ENCODE results near the gene MS4A18.

Gene MS4A18

DNA sequence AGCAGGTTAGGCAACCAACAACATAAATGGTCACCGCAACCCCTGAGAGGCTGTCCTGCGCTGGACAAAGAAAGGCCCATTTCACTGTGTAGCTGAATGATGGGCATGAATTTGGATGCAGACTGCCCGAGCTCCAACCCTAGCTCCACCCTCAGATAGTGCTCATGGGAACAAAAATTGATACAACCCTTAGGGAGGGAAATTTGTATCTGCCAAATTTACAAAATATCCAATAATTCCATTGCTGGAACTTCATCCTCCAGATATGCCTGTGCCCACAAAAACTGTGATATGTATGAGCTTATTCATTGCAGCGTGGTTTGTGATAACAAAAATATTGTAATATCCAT lies 23.1 kb upstream of the MS4A18 start:
- no peak overlapping the region for H3K27ac ChIP-seq
- H3K27me3 ChIP-seq (ENCODE audit: insufficient read depth, low read depth), result no peaks in the 10 kb centered on the region
- no peak overlapping the region for H3K9ac ChIP-seq
- TF ChIP-seq, protein P1, sequence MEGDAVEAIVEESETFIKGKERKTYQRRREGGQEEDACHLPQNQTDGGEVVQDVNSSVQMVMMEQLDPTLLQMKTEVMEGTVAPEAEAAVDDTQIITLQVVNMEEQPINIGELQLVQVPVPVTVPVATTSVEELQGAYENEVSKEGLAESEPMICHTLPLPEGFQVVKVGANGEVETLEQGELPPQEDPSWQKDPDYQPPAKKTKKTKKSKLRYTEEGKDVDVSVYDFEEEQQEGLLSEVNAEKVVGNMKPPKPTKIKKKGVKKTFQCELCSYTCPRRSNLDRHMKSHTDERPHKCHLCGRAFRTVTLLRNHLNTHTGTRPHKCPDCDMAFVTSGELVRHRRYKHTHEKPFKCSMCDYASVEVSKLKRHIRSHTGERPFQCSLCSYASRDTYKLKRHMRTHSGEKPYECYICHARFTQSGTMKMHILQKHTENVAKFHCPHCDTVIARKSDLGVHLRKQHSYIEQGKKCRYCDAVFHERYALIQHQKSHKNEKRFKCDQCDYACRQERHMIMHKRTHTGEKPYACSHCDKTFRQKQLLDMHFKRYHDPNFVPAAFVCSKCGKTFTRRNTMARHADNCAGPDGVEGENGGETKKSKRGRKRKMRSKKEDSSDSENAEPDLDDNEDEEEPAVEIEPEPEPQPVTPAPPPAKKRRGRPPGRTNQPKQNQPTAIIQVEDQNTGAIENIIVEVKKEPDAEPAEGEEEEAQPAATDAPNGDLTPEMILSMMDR (conservative IDR thresholded peaks at IDR 0.05; ENCODE audit: low read depth, low read length), result peak; percentile 24
- H3K36me3 ChIP-seq (ENCODE audit: insufficient read depth), result no peaks in the 10 kb centered on the region
- no peaks in the 10 kb centered on the region for H4K20me1 ChIP-seq (ENCODE audit: insufficient read depth)
- no peaks in the 10 kb centered on the region for H3K79me2 ChIP-seq (ENCODE audit: insufficient read depth, low read depth)
- H3K4me3 ChIP-seq (IDR thresholded peaks at IDR 0.05; ENCODE audit: insufficient read depth, low read depth, low read length), result no peak overlapping the region
- H2AFZ ChIP-seq (ENCODE audit: low read depth), result no peak overlapping the region
- peaks cover 5% of the 10 kb centered on the region for H3K4me1 ChIP-seq (ENCODE audit: low read depth, poor library complexity, severe bottlenecking)
- no peak overlapping the region for H3K4me2 ChIP-seq

GRCh38 chr11:60703374-60703773 lies 21.1 kb upstream of the MS4A18 start:
- Histone ChIP-seq H3K4me1 (ENCODE audit: low read depth, poor library complexity, severe bottlenecking) (peaks cover 5% of the 10 kb centered on the region), H3K9ac (no peak overlapping the region), H2AFZ (ENCODE audit: low read depth) (no peak overlapping the region), H3K27ac (no peak overlapping the region), H3K79me2 (ENCODE audit: insufficient read depth, low read depth) (no peaks in the 10 kb centered on the region), H4K20me1 (ENCODE audit: insufficient read depth) (no peaks in the 10 kb centered on the region), H3K4me3 (IDR thresholded peaks at IDR 0.05; ENCODE audit: insufficient read depth, low read depth, low read length) (no peak overlapping the region), H3K27me3 (ENCODE audit: insufficient read depth, low read depth) (no peaks in the 10 kb centered on the region), H3K4me2 (no peak overlapping the region), H3K36me3 (ENCODE audit: insufficient read depth) (no peaks in the 10 kb centered on the region)
- TF ChIP-seq, protein P1 (conservative IDR thresholded peaks at IDR 0.05; ENCODE audit: low read depth, low read length), result no peak

DNA sequence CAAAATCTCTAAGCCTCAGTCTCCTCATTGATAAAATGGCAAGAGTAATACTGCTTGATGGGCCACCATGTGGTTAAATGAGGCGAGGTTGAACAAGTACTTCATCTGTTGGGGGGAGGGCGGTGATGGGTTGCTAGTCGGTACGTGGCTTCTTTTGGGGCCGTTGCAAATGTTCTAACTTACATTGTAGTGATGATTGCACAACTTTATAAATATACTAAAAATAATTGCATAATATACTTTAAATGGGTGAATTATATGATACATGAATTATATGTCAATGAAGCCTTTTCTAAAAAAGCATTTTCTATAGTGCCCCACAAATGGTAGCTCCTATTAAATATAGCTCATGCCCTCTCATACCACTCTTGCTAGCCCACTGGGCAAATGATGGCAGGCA lies 18.6 kb upstream of the MS4A18 start:
- H3K4me2 ChIP-seq, result no peak overlapping the region
- no peaks in the 10 kb centered on the region for H3K36me3 ChIP-seq (ENCODE audit: insufficient read depth)
- H3K9ac ChIP-seq, result no peak overlapping the region
- H3K27me3 ChIP-seq (ENCODE audit: insufficient read depth, low read depth), result no peaks in the 10 kb centered on the region
- no peak overlapping the region for H2AFZ ChIP-seq (ENCODE audit: low read depth)
- H4K20me1 ChIP-seq (ENCODE audit: insufficient read depth), result no peaks in the 10 kb centered on the region
- no peak overlapping the region for H3K27ac ChIP-seq
- H3K79me2 ChIP-seq (ENCODE audit: insufficient read depth, low read depth), result no peaks in the 10 kb centered on the region
- TF ChIP-seq, protein P1 (conservative IDR thresholded peaks at IDR 0.05; ENCODE audit: low read depth, low read length), result no peak
- H3K4me1 ChIP-seq (ENCODE audit: low read depth, poor library complexity, severe bottlenecking), result no peaks in the 10 kb centered on the region
- H3K4me3 ChIP-seq (IDR thresholded peaks at IDR 0.05; ENCODE audit: insufficient read depth, low read depth, low read length), result no peak overlapping the region

GRCh38 chr11:60706931-60707330 lies 17.6 kb upstream of the MS4A18 start:
- TF ChIP-seq, protein P1 (conservative IDR thresholded peaks at IDR 0.05; ENCODE audit: low read depth, low read length), result no peak
- H3K4me3 ChIP-seq (IDR thresholded peaks at IDR 0.05; ENCODE audit: insufficient read depth, low read depth, low read length), result no peak overlapping the region
- no peak overlapping the region for H2AFZ ChIP-seq (ENCODE audit: low read depth)
- no peaks in the 10 kb centered on the region for H3K36me3 ChIP-seq (ENCODE audit: insufficient read depth)
- no peaks in the 10 kb centered on the region for H4K20me1 ChIP-seq (ENCODE audit: insufficient read depth)
- no peaks in the 10 kb centered on the region for H3K79me2 ChIP-seq (ENCODE audit: insufficient read depth, low read depth)
- H3K4me2 ChIP-seq, result no peak overlapping the region
- H3K9ac ChIP-seq, result no peak overlapping the region
- H3K27me3 ChIP-seq (ENCODE audit: insufficient read depth, low read depth), result no peaks in the 10 kb centered on the region
- H3K27ac ChIP-seq, result no peak overlapping the region
- no peaks in the 10 kb centered on the region for H3K4me1 ChIP-seq (ENCODE audit: low read depth, poor library complexity, severe bottlenecking)

DNA sequence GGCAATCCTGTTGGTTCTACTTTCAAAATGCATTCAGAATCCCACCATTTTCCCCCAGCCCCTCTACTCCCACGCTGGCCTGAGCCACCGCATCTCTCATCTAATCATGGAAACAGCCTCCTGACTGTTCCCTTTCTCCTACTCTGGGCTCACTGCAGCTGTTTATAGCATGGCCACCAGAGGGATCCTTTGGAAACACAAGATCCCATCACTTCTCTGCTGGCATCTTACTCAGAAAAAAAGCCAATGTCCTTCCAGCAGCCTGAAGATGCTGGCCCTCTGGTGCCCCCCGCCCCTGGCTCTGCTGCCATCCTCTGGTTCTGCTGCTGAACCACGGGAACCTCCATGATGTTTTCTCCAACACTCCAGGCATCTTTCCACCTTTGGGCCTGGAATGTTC lies 14.0 kb upstream of the MS4A18 start:
- Histone ChIP-seq H3K9ac (no peak overlapping the region), H4K20me1 (ENCODE audit: insufficient read depth) (no peaks in the 10 kb centered on the region), H3K4me1 (ENCODE audit: low read depth, poor library complexity, severe bottlenecking) (no peaks in the 10 kb centered on the region), H3K79me2 (ENCODE audit: insufficient read depth, low read depth) (no peaks in the 10 kb centered on the region), H3K4me3 (IDR thresholded peaks at IDR 0.05; ENCODE audit: insufficient read depth, low read depth, low read length) (no peak overlapping the region), H3K4me2 (no peak overlapping the region), H3K27me3 (ENCODE audit: insufficient read depth, low read depth) (no peaks in the 10 kb centered on the region), H3K27ac (no peak overlapping the region), H2AFZ (ENCODE audit: low read depth) (no peak overlapping the region), H3K36me3 (ENCODE audit: insufficient read depth) (no peaks in the 10 kb centered on the region)
- TF ChIP-seq, protein P1 (conservative IDR thresholded peaks at IDR 0.05; ENCODE audit: low read depth, low read length), result no peak
